NCI-H1092 treated with DMSO at 0.1 percent for 48 hours (cell line): ENCODE data around the gene ANO2.
"Not testable (repeated sequence)": the region's sequence is repeated elsewhere in the genome, so short reads cannot be mapped to it uniquely, and the experiment has no call there.

ENCODE experiments used
- DNase-seq: peaks from one replicate; lab custom pipeline; 2025; lab: John Stamatoyannopoulos, UW

Gene ANO2

GRCh38 chr12:5818877-5819276 is 126.2 kb downstream of the ANO2 start:
- DNase-seq: not testable (repeated sequence)

GRCh38 chr12:5817246-5817645 is 127.8 kb downstream of the ANO2 start:
- DNase-seq: no peak

GRCh38 chr12:5809586-5809985 is 135.5 kb downstream of the ANO2 start:
- DNase-seq: no peak

- DNase-seq: no peak
Measured at GRCh38 chr12:5808981-5809380, 136.1 kb downstream of the ANO2 start.

GRCh38 chr12:5807514-5808219 is 137.4 kb downstream of the ANO2 start:
- DNase-seq: no peak

GRCh38 chr12:5807090-5807414 is 138.0 kb downstream of the ANO2 start:
- DNase-seq: no peak

- DNase-seq: no peak
Measured at GRCh38 chr12:5806371-5807089, 138.5 kb downstream of the ANO2 start.

- DNase-seq: no peak
Measured at GRCh38 chr12:5803532-5803931, 141.5 kb downstream of the ANO2 start.

GRCh38 chr12:5798242-5799015 is 146.6 kb downstream of the ANO2 start:
- no peak for DNase-seq

GRCh38 chr12:5797661-5798060 is 147.4 kb downstream of the ANO2 start:
- DNase-seq: no peak

GRCh38 chr12:5796959-5797225 is 148.2 kb downstream of the ANO2 start:
- DNase-seq: no peak

- peak; percentile 9 for DNase-seq
Measured at GRCh38 chr12:5796171-5796958, 148.7 kb downstream of the ANO2 start.

- DNase-seq: no peak
Measured at GRCh38 chr12:5794156-5794555, 150.9 kb downstream of the ANO2 start.

- DNase-seq: no peak
Measured at GRCh38 chr12:5792343-5792742, 152.7 kb downstream of the ANO2 start.

GRCh38 chr12:5789469-5789968 is 155.5 kb downstream of the ANO2 start:
- DNase-seq: no peak

GRCh38 chr12:5787828-5788227 is 157.2 kb downstream of the ANO2 start:
- DNase-seq: no peak

- no peak for DNase-seq
Measured at GRCh38 chr12:5785601-5786000, 159.5 kb downstream of the ANO2 start.

- no peak for DNase-seq
Measured at GRCh38 chr12:5784462-5785130, 160.5 kb downstream of the ANO2 start.

- no peak for DNase-seq
Measured at GRCh38 chr12:5783289-5783920, 161.7 kb downstream of the ANO2 start.

- no peak for DNase-seq
Measured at GRCh38 chr12:5780536-5780935, 164.5 kb downstream of the ANO2 start.

- DNase-seq: no peak
Measured at GRCh38 chr12:5779401-5779800, 165.7 kb downstream of the ANO2 start.
